ENCODE measurements around the gene MOB1A. TPM values are rescaled to one million over a fixed set of nuclear protein-coding genes. Genes with fewer than 3 reads are reported as not detected.

MOB1A gene
- total and polyA plus RNA-seq, 3 experiments from 2014 or later: 161 to 185 (median 177) TPM

DNA sequence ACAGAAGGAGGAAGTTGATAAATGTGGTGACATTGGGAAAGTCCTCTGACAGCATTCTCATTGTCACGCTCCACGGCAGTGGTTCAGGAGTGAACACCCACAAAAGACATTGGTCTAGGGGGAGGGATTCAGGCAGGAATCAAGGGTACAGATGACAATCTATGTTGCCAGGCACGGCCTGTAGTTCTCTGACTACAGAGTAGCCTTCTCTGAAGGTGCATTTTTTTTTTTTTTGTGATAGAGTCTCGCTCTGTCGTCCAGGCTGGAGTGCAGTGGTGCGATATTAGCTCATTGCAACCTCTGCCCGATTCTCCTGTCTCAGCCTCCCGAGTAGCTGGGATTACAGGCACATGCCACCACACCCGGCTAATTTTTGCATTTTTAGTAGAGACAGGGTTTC, 7.4 kb upstream of the MOB1A start:
- Mint-ChIP-seq H3K27ac (peak overlapping the region in 3 of 8 donors; percentile 17 to 47 (median 29)), H3K4me3 (peak overlapping the region in 3 of 7 donors; percentile 52 to 73 (median 64)), H3K4me1 (peaks cover 3 to 11% (median 7%) of the 10 kb centered on the region in 3 donors), H3K36me3 (no peaks in the 10 kb centered on the region), H3K9me3 (peaks cover 0 to 2% (median 0%) of the 10 kb centered on the region in 5 donors), H3K27me3 (peaks cover 0 to 2% of the 10 kb centered on the region in 2 donors)
- Histone ChIP-seq H3K4me1 (ENCODE audit: insufficient read depth, low read length) (no peaks in the 10 kb centered on the region), H3K27ac (ENCODE audit: low read depth, low read length) (peak overlapping the region; percentile 21), H3K9me3 (ENCODE audit: low read length) (no peaks in the 10 kb centered on the region), H3K36me3 (ENCODE audit: insufficient read depth, low read length) (no peaks in the 10 kb centered on the region), H3K4me3 (ENCODE audit: low read length) (no peak overlapping the region), H3K27me3 (ENCODE audit: insufficient read depth, low read length, poor library complexity, severe bottlenecking) (no peaks in the 10 kb centered on the region)
- POLR2A ChIA-PET: no interaction called here
- DNase-seq: peak in 3 of 5 donors; percentile 15 to 29 (median 22)
- CTCF ChIA-PET: no interaction called here

- H3K4me1 Mint-ChIP-seq: peaks cover 5 to 15% (median 14%) of the 10 kb centered on the region in 3 donors
- peak overlapping the region in 1 of 8 donors; percentile 33 for H3K27ac Mint-ChIP-seq
- Histone ChIP-seq H3K27ac (ENCODE audit: low read depth, low read length) (no peak overlapping the region), H3K4me3 (ENCODE audit: low read length) (no peak overlapping the region), H3K4me1 (ENCODE audit: insufficient read depth, low read length) (peaks cover 4% of the 10 kb centered on the region), H3K36me3 (ENCODE audit: insufficient read depth, low read length) (no peaks in the 10 kb centered on the region), H3K27me3 (ENCODE audit: insufficient read depth, low read length, poor library complexity, severe bottlenecking) (no peaks in the 10 kb centered on the region), H3K9me3 (ENCODE audit: low read length) (no peaks in the 10 kb centered on the region)
- H3K4me3 Mint-ChIP-seq: no peak overlapping the region
- POLR2A ChIA-PET: interaction anchor here (0.6 kb wide), 1 partner anchor 12 kb away, joined by 4 read pairs; no protein-coding TSS in a partner anchor
- CTCF ChIA-PET: interaction anchor here (1.2 to 1.7 kb wide), 2 partner anchors 13 to 37 kb away, joined by 3 to 4 read pairs; partner anchors contain the start of gene BOLA3
- H3K9me3 Mint-ChIP-seq: peaks cover 0 to 2% (median 0%) of the 10 kb centered on the region in 5 donors
- no peaks in the 10 kb centered on the region for H3K36me3 Mint-ChIP-seq
- H3K27me3 Mint-ChIP-seq: peaks cover 0 to 2% of the 10 kb centered on the region in 2 donors
- no peak for DNase-seq
Observed at GRCh38 chr2:74183878-74184277, 5.2 kb upstream of the MOB1A start.

DNA sequence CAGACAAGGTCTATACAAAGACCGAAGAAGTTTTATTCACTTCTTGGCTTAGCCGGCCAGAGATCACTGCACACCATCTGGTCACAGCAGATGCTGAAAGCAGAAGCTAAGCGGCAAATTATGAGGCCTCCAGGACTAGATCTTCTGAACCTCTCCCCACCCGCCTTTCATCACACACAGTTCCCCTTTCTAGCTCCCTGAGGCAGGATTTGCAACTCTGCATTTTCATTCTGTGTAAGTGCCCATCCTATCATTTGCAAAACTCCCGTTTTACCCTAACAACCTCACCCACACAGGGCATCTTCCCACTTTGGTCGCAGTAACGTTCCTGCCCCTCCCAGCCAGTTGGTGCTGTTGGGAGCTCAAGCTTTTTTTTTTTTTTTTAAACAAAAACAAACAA, 3.1 kb upstream of the MOB1A start:
- H3K4me3 Mint-ChIP-seq: peak overlapping the region in 1 of 7 donors; percentile 10
- H3K4me1 Mint-ChIP-seq: peaks cover 13 to 30% (median 28%) of the 10 kb centered on the region in 3 donors
- H3K27ac Mint-ChIP-seq: peak overlapping the region in 2 of 8 donors; percentile 35 to 36
- H3K9me3 Mint-ChIP-seq: peaks cover 0 to 2% (median 0%) of the 10 kb centered on the region in 5 donors
- no peaks in the 10 kb centered on the region for H3K27me3 ChIP-seq (ENCODE audit: insufficient read depth, low read length, poor library complexity, severe bottlenecking)
- no peak for DNase-seq
- no peaks in the 10 kb centered on the region for H3K9me3 ChIP-seq (ENCODE audit: low read length)
- no peak overlapping the region for H3K27ac ChIP-seq (ENCODE audit: low read depth, low read length)
- H3K36me3 ChIP-seq (ENCODE audit: insufficient read depth, low read length): no peaks in the 10 kb centered on the region
- CTCF ChIA-PET: interaction anchor here (1.5 to 5.0 kb wide), 3 partner anchors 16 to 273 kb away, joined by 3 to 59 read pairs (median 8); partner anchors contain the start of genes INO80B and MTHFD2
- no peaks in the 10 kb centered on the region for H3K27me3 Mint-ChIP-seq
- H3K36me3 Mint-ChIP-seq: peaks cover 0 to 7% (median 2%) of the 10 kb centered on the region in 3 donors
- no peak overlapping the region for H3K4me3 ChIP-seq (ENCODE audit: low read length)
- peaks cover 10% of the 10 kb centered on the region for H3K4me1 ChIP-seq (ENCODE audit: insufficient read depth, low read length)
- POLR2A ChIA-PET: no interaction called here

- H3K4me3 ChIP-seq (ENCODE audit: low read length): peak overlapping the region; percentile 88
- Mint-ChIP-seq H3K27me3 (no peaks in the 10 kb centered on the region), H3K27ac (peak overlapping the region; percentile 94 to 99 (median 95)), H3K4me3 (peak overlapping the region; percentile 89 to 99 (median 93)), H3K4me1 (peaks cover 26 to 44% (median 43%) of the 10 kb centered on the region in 3 donors), H3K36me3 (peaks cover 0 to 20% (median 6%) of the 10 kb centered on the region in 3 donors), H3K9me3 (no peaks in the 10 kb centered on the region)
- peak overlapping the region; percentile 91 for H3K27ac ChIP-seq (ENCODE audit: low read depth, low read length)
- no peaks in the 10 kb centered on the region for H3K9me3 ChIP-seq (ENCODE audit: low read length)
- CTCF ChIA-PET: interaction anchor here (0.7 to 5.0 kb wide), 23 partner anchors 10 to 946 kb away, joined by 3 to 59 read pairs (median 4); partner anchors contain the start of genes BOLA3, HTRA2, MTHFD2 and PRADC1
- POLR2A ChIA-PET: interaction anchor here (0.7 to 3.0 kb wide), 18 partner anchors 12 to 442 kb away, joined by 3 to 84 read pairs (median 6); partner anchors contain the start of genes AUP1, BOLA3, HTRA2 and MTHFD2
- peaks cover 4% of the 10 kb centered on the region for H3K36me3 ChIP-seq (ENCODE audit: insufficient read depth, low read length)
- DNase-seq: peak in 1 of 5 donors; percentile 10
- no peaks in the 10 kb centered on the region for H3K27me3 ChIP-seq (ENCODE audit: insufficient read depth, low read length, poor library complexity, severe bottlenecking)
- peaks cover 33% of the 10 kb centered on the region for H3K4me1 ChIP-seq (ENCODE audit: insufficient read depth, low read length)
Observed at GRCh38 chr2:74179063-74179865, 585 bp upstream of the MOB1A start.

DNA sequence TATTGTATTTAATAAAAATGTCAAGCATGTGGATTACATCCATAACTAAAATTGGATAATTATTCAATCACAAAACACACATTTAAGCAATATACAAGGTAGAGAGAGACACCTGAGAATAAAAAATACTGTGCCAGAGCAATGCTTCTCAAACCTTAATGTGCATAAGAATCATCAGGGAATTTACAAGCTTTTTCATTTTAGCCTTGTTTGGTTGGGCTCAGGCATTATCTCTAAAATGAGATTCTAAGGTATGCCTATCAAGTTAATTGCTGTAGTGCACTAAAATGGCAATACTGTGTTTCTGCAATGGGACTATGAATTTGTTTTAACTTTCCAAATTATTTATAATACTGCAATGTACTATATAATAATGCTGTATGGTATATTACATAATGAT, 983 bp downstream of the MOB1A start:
- Histone ChIP-seq H3K36me3 (ENCODE audit: insufficient read depth, low read length) (peaks cover 4% of the 10 kb centered on the region), H3K27ac (ENCODE audit: low read depth, low read length) (peak overlapping the region; percentile 91), H3K9me3 (ENCODE audit: low read length) (no peaks in the 10 kb centered on the region), H3K4me1 (ENCODE audit: insufficient read depth, low read length) (peaks cover 41% of the 10 kb centered on the region), H3K4me3 (ENCODE audit: low read length) (peak overlapping the region; percentile 88), H3K27me3 (ENCODE audit: insufficient read depth, low read length, poor library complexity, severe bottlenecking) (no peaks in the 10 kb centered on the region)
- Mint-ChIP-seq H3K4me1 (peaks cover 32 to 52% (median 51%) of the 10 kb centered on the region in 3 donors), H3K36me3 (peaks cover 0 to 23% (median 6%) of the 10 kb centered on the region in 3 donors), H3K27ac (peak overlapping the region; percentile 94 to 99 (median 95)), H3K9me3 (no peaks in the 10 kb centered on the region), H3K4me3 (peak overlapping the region; percentile 89 to 99 (median 93)), H3K27me3 (no peaks in the 10 kb centered on the region)
- ChIA-PET CTCF (interaction anchor here (1.1 to 5.0 kb wide), 11 partner anchors 8 to 349 kb away, joined by 3 to 59 read pairs (median 6); partner anchors contain the start of genes BOLA3, MTHFD2 and STAMBP), POLR2A (interaction anchor here (0.9 to 3.0 kb wide), 13 partner anchors 11 to 440 kb away, joined by 3 to 84 read pairs (median 7); partner anchors contain the start of genes AUP1, BOLA3, HTRA2 and MTHFD2)
- no peak for DNase-seq

GRCh38 chr2:74174909-74175308, 3.8 kb downstream of the MOB1A start:
- H3K36me3 ChIP-seq (ENCODE audit: insufficient read depth, low read length): peaks cover 16% of the 10 kb centered on the region
- DNase-seq: no peak
- Mint-ChIP-seq H3K4me1 (peaks cover 42 to 64% (median 61%) of the 10 kb centered on the region in 3 donors), H3K4me3 (peak overlapping the region in 6 of 7 donors; percentile 15 to 93 (median 71)), H3K27me3 (no peaks in the 10 kb centered on the region), H3K9me3 (no peaks in the 10 kb centered on the region), H3K27ac (peak overlapping the region in 7 of 8 donors; percentile 20 to 99 (median 42)), H3K36me3 (peaks cover 0 to 41% (median 11%) of the 10 kb centered on the region in 3 donors)
- H3K9me3 ChIP-seq (ENCODE audit: low read length): no peaks in the 10 kb centered on the region
- H3K4me1 ChIP-seq (ENCODE audit: insufficient read depth, low read length): peaks cover 50% of the 10 kb centered on the region
- no peak overlapping the region for H3K4me3 ChIP-seq (ENCODE audit: low read length)
- ChIA-PET POLR2A (no interaction called here), CTCF (interaction anchor here (0.6 kb wide), 1 partner anchor 245 kb away, joined by 3 read pairs; no protein-coding TSS in a partner anchor)
- H3K27ac ChIP-seq (ENCODE audit: low read depth, low read length): no peak overlapping the region
- H3K27me3 ChIP-seq (ENCODE audit: insufficient read depth, low read length, poor library complexity, severe bottlenecking): no peaks in the 10 kb centered on the region

DNA sequence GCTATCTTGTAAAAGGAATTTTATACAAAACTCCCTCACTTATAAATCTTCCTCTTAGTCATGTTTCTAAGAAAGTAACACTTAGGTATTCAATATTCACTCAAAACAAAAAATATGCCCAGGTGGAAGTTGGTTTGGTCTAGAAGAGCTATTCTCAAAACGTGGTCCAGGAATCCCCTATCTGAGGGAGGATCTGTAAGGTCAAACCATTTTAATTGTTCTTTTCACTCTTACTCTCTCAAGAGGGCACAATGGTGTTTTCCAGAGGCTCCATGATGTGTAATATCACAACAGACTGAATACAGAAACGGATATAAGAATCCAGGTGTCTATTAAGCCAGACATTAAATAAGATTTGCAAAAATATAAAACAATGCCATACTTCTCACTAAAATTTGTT, 9.9 kb downstream of the MOB1A start:
- ChIA-PET POLR2A (no interaction called here), CTCF (interaction anchor here (0.7 to 1.2 kb wide), 2 partner anchors 10 to 21 kb away, joined by 3 read pairs; partner anchors contain the start of genes BOLA3 and MOB1A)
- Mint-ChIP-seq H3K27me3 (no peaks in the 10 kb centered on the region), H3K4me1 (peaks cover 20 to 44% (median 27%) of the 10 kb centered on the region in 3 donors), H3K4me3 (no peak overlapping the region), H3K9me3 (no peaks in the 10 kb centered on the region), H3K27ac (peak overlapping the region in 3 of 8 donors; percentile 3 to 61 (median 39)), H3K36me3 (peaks cover 17 to 71% (median 29%) of the 10 kb centered on the region in 3 donors)
- Histone ChIP-seq H3K27ac (ENCODE audit: low read depth, low read length) (no peak overlapping the region), H3K27me3 (ENCODE audit: insufficient read depth, low read length, poor library complexity, severe bottlenecking) (no peaks in the 10 kb centered on the region), H3K36me3 (ENCODE audit: insufficient read depth, low read length) (peaks cover 49% of the 10 kb centered on the region), H3K4me3 (ENCODE audit: low read length) (no peak overlapping the region), H3K9me3 (ENCODE audit: low read length) (no peaks in the 10 kb centered on the region), H3K4me1 (ENCODE audit: insufficient read depth, low read length) (peaks cover 13% of the 10 kb centered on the region)
- DNase-seq: no peak

Measured in CD8-positive, alpha-beta memory T cell (primary cell).